HL-60 (cell line): ENCODE data around the gene FGG.

Experiments used
- CTCF ChIP-seq: IDR thresholded peaks from one replicate; pipeline ENCODE4 v1.5.1; 2011; ENCODE audit warnings: low read length, control low read depth, inconsistent platforms; ENCODE audit not compliant: insufficient read depth
- POLR2AphosphoS5 ChIP-seq: IDR thresholded peaks from 2 replicates; pipeline ENCODE4 v1.6.1; 2012; ENCODE audit warnings: low read depth
- SPI1 ChIP-seq: IDR thresholded peaks from 2 replicates; pipeline ENCODE4 v1.6.1; 2012; ENCODE audit warnings: low read depth, mild to moderate bottlenecking, borderline replicate concordance

- no peak for TF ChIP-seq CTCF
- TF ChIP-seq POLR2AphosphoS5, result no peak
- no peak for TF ChIP-seq SPI1
Measured at GRCh38 chr4:154630324-154630723, 17.9 kb upstream of the FGG start.
